Measurements from ENCODE around the gene POC1B.

POC1B gene

DNA sequence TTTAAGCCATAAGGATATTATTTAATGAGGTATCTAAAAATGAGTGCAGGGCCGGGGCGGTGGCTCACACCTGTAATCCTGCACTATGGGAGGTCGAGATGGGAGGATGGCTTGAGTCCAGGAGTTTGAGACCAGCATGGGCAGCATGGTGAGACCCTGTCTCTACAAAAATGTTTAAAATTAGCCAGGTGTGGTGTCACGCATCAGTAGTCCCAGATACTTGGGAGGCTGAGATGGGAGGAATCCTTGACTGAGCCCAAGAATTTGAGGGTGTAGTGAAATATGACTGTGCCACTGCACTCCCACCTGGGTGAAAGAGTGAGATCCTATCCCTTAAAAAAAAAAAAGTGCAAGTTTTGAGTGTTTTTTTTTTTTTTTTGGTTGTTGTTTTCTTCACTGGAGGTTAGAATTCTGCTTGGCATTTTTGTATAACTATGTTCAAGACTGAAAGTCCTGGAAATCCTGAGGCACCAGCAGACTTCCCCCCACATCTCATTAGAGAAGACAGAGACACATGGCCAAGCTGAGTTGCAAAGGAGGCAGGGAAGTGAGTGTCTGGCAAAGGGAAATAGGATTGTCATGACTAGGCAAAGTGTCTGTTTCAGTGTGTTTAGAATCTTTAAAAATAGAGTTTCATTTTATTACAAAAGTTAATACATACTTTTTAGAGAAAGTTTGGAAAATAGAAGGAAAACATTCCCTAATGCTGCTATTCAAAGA is 120.1 kb downstream of the POC1B start:
- TF ChIP-seq, protein P1, sequence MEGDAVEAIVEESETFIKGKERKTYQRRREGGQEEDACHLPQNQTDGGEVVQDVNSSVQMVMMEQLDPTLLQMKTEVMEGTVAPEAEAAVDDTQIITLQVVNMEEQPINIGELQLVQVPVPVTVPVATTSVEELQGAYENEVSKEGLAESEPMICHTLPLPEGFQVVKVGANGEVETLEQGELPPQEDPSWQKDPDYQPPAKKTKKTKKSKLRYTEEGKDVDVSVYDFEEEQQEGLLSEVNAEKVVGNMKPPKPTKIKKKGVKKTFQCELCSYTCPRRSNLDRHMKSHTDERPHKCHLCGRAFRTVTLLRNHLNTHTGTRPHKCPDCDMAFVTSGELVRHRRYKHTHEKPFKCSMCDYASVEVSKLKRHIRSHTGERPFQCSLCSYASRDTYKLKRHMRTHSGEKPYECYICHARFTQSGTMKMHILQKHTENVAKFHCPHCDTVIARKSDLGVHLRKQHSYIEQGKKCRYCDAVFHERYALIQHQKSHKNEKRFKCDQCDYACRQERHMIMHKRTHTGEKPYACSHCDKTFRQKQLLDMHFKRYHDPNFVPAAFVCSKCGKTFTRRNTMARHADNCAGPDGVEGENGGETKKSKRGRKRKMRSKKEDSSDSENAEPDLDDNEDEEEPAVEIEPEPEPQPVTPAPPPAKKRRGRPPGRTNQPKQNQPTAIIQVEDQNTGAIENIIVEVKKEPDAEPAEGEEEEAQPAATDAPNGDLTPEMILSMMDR (IDR thresholded peaks at IDR 0.05; ENCODE audit: insufficient read depth, low read depth, low read length, missing control alignments) = no peak
- no peak overlapping the region for H3K4me3 ChIP-seq (ENCODE audit: low read depth, low read length)
- DNase-seq (ENCODE audit: low read depth) = no peak

DNA sequence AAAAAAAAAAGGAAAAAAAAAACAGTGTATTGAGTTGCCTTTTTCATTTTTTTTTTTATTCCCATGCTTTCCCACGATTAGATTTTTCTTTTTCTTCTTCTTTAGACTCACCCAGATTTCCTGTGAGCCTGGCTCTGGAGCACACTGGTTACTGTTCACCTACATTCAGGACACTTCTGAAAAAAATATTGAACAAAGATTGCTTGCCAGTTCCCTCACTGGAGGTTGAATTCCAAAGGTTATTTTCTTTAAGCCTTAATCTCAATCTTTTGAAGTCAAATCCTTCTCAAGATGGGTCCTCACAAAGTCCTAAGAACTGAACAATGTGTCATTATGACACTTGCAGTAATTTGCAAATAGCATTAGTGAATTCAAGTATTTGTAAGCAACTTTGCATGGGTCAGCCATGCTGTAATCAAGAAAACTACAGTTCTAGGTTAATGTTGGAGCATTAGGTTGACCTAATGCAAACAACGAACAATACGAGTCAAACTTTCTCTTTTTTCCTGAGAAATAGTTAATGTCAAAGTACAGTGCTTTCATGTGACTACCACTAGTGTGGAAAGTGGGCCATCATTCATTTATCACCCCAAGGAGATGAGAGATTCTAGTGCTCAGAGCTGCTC is 124.3 kb downstream of the POC1B start:
- TF ChIP-seq, protein P1 (IDR thresholded peaks at IDR 0.05; ENCODE audit: insufficient read depth, low read depth, low read length, missing control alignments) = no peak
- no peak for DNase-seq (ENCODE audit: low read depth)
- no peak overlapping the region for H3K4me3 ChIP-seq (ENCODE audit: low read depth, low read length)

DNA sequence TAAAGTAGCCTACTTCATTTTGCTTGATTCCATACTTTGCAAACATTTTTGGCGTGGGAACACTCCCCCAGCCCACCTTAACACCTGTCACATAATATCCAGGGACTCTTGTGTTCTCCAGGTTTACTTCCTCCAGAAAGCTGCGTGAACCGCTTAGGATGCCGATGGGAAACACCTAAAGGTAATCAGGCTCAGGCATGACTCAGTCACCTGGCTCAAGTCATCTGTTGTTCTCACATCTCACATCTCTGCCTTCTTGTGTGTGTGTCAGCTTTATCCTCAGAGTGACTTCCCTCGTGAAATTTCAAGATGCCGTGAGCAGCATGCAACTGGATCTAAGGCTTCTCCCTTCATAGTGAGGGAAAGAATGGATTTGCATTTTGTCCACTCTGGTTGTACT is 125.4 kb downstream of the POC1B start:
- no peak for DNase-seq (ENCODE audit: low read depth)
- TF ChIP-seq, protein P1 (IDR thresholded peaks at IDR 0.05; ENCODE audit: insufficient read depth, low read depth, low read length, missing control alignments) = no peak

DNA sequence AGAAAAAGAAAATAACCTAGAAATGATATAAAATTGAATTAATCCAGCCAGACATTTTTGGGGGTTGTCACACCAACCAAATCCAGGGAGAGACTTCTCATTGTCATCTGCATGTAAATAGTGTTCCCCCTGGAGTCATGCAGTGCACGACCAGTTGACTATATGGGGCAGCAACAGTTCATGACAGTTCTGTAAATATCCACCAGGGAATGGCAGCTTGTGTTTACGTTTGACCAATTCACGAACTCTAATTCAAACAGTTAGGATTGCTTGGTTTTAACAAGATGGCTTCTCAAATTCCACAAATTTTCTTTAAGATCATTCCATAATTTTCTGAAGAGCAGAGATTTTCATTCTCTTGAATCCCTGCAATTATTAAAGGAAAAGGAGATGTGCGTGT is 130.1 kb downstream of the POC1B start:
- H3K4me3 ChIP-seq (ENCODE audit: low read depth, low read length) = no peak overlapping the region
- TF ChIP-seq, protein P1 (IDR thresholded peaks at IDR 0.05; ENCODE audit: insufficient read depth, low read depth, low read length, missing control alignments) = no peak
- DNase-seq (ENCODE audit: low read depth) = no peak

More for the DNA sequence above, 125.4 kb downstream of the POC1B start:
- H3K4me3 ChIP-seq (ENCODE audit: low read depth, low read length) = no peak overlapping the region

DNA sequence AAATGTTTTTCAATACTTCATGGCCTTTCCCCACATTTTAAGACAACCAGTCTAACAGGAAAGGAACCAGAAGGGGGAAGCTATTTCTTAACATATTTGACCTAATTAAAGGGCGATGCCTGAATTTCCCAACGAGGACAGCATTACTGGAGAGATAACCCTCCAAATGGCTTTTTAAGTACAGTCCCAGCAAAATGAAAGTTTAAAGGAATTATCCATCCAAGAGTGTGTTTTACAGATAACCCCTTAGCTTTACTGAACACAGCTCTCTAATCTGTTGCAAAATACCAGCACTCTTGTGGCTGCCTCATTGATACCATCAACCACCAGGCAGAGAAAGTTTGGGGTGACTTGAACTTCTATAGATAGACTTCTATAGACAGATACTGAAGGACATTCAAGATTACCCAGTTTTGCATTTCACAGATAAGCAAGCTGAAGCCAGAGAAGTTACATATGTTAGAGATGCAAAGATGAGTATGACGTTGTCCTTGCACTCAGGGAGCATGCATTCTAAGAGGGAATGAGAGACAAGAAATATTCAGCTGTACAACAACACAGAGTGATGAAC is 132.2 kb downstream of the POC1B start:
- TF ChIP-seq, protein P1 (IDR thresholded peaks at IDR 0.05; ENCODE audit: insufficient read depth, low read depth, low read length, missing control alignments) = no peak
- H3K4me3 ChIP-seq (ENCODE audit: low read depth, low read length) = no peak overlapping the region
- DNase-seq (ENCODE audit: low read depth) = no peak

DNA sequence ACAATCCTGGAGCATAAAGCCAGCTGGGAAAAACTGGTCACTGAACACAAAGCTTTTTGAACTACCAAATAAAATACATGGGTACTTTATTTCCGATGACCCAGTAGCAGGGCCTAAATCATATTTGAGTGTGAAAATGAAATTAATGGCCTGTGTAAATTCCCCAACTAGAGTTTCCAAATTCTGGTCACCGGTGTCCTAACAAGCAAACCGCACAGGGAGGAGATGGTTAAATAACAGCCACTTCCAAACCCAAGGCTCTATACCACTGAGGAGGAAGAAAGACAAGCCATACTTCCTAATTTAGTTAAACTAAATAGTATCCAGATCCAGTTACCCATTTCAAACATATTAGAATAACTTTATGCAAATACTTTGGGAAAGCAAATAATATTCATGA is 133.5 kb downstream of the POC1B start:
- H3K4me3 ChIP-seq (ENCODE audit: low read depth, low read length) = no peak overlapping the region
- DNase-seq (ENCODE audit: low read depth) = no peak
- TF ChIP-seq, protein P1 (IDR thresholded peaks at IDR 0.05; ENCODE audit: insufficient read depth, low read depth, low read length, missing control alignments) = no peak
